Measurements from ENCODE around the gene FKTN.

Gene FKTN

GRCh38 chr9:105681313-105681712 lies 123.4 kb downstream of the FKTN start:
- Mint-ChIP-seq H3K27ac (no peak overlapping the region), H3K4me1 (no peaks in the 10 kb centered on the region), H3K9me3 (no peaks in the 10 kb centered on the region), H3K36me3 (no peaks in the 10 kb centered on the region), H3K4me3 (no peak overlapping the region)
- DNase-seq (ENCODE audit: low spot score in 2 of 2) (no peak), ATAC-seq (no peak)

GRCh38 chr9:105681724-105682123 lies 123.8 kb downstream of the FKTN start:
- ATAC-seq: no peak
- no peaks in the 10 kb centered on the region for H3K9me3 Mint-ChIP-seq
- no peak for DNase-seq (ENCODE audit: low spot score in 2 of 2)
- no peaks in the 10 kb centered on the region for H3K36me3 Mint-ChIP-seq
- H3K4me1 Mint-ChIP-seq: no peaks in the 10 kb centered on the region
- no peak overlapping the region for H3K27ac Mint-ChIP-seq
- no peak overlapping the region for H3K4me3 Mint-ChIP-seq

- Mint-ChIP-seq H3K9me3 (no peaks in the 10 kb centered on the region), H3K27ac (no peak overlapping the region), H3K4me3 (no peak overlapping the region), H3K4me1 (no peaks in the 10 kb centered on the region), H3K36me3 (no peaks in the 10 kb centered on the region)
- DNase-seq (ENCODE audit: low spot score in 2 of 2) (no peak), ATAC-seq (no peak)
Observed at GRCh38 chr9:105683688-105684275, 125.9 kb downstream of the FKTN start.

GRCh38 chr9:105686936-105687335 lies 129.0 kb downstream of the FKTN start:
- ATAC-seq: no peak
- Mint-ChIP-seq H3K4me1 (no peaks in the 10 kb centered on the region), H3K9me3 (no peaks in the 10 kb centered on the region), H3K4me3 (no peak overlapping the region), H3K27ac (no peak overlapping the region), H3K36me3 (no peaks in the 10 kb centered on the region)
- no peak for DNase-seq (ENCODE audit: low spot score in 2 of 2)

Data from stimulated activated effector memory CD8-positive, alpha-beta T cell treated with anti-CD3 and anti-CD28 coated beads, Interleukin-12 subunit alpha, Interleukin-12 subunit beta, amount 100 ng/mL, for 72 hours (primary cell).